ENCODE measurements around the gene MAPKAPK2.
"Not testable (repeated sequence)": the region's sequence is repeated elsewhere in the genome, so short reads cannot be mapped to it uniquely, and the experiment has no call there.

MAPKAPK2 gene

GRCh38 chr1:206684478-206685333, at the start of gene MAPKAPK2:
Gene MAPKAPK2, plus strand, starts transcription at chr1:206684905. Its CDS starts 325 bp downstream, at chr1:206685230.
- Histone ChIP-seq H3K36me3 (ENCODE audit: control insufficient read depth, insufficient read depth, low read length) (no peaks in the 10 kb centered on the region), H3K4me1 (ENCODE audit: control insufficient read depth, insufficient read depth, low read length) (peaks cover 29% of the 10 kb centered on the region), H3K9ac (ENCODE audit: low read length) (peak within 1 kb of the TSS; percentile 92), H3K4me3 (ENCODE audit: low read length) (peak within 1 kb of the TSS; percentile 62), H3K27me3 (ENCODE audit: control insufficient read depth, insufficient read depth, low read length) (no peaks in the 10 kb centered on the region), H3K9me3 (ENCODE audit: control insufficient read depth, low read length) (no peaks in the 10 kb centered on the region)

GRCh38 chr1:206635080-206635977, 49.4 kb upstream of the MAPKAPK2 start, which contains the start of gene DYRK3:
Gene DYRK3, plus strand, starts transcription at chr1:206635536. Its CDS starts 168 bp downstream, at chr1:206635704.
- Histone ChIP-seq H3K9me3 (ENCODE audit: control insufficient read depth, low read length) (no peaks in the 10 kb centered on the region), H3K27me3 (ENCODE audit: control insufficient read depth, insufficient read depth, low read length) (no peaks in the 10 kb centered on the region), H3K4me1 (ENCODE audit: control insufficient read depth, insufficient read depth, low read length) (peaks cover 15% of the 10 kb centered on the region), H3K9ac (ENCODE audit: low read length) (peak within 1 kb of the TSS; percentile 65), H3K4me3 (ENCODE audit: low read length) (peak within 1 kb of the TSS; percentile 62), H3K36me3 (ENCODE audit: control insufficient read depth, insufficient read depth, low read length) (no peaks in the 10 kb centered on the region)

GRCh38 chr1:206635978-206636345, 48.7 kb upstream of the MAPKAPK2 start:
- Histone ChIP-seq H3K9me3 (ENCODE audit: control insufficient read depth, low read length) (no peaks in the 10 kb centered on the region), H3K27me3 (ENCODE audit: control insufficient read depth, insufficient read depth, low read length) (no peaks in the 10 kb centered on the region), H3K4me1 (ENCODE audit: control insufficient read depth, insufficient read depth, low read length) (peaks cover 15% of the 10 kb centered on the region), H3K9ac (ENCODE audit: low read length) (peak overlapping the region; percentile 65), H3K36me3 (ENCODE audit: control insufficient read depth, insufficient read depth, low read length) (no peaks in the 10 kb centered on the region), H3K4me3 (ENCODE audit: low read length) (peak overlapping the region; percentile 62)

- H3K9ac ChIP-seq (ENCODE audit: low read length) = no peak overlapping the region
- no peaks in the 10 kb centered on the region for H3K27me3 ChIP-seq (ENCODE audit: control insufficient read depth, insufficient read depth, low read length)
- no peak overlapping the region for H3K4me3 ChIP-seq (ENCODE audit: low read length)
- H3K36me3 ChIP-seq (ENCODE audit: control insufficient read depth, insufficient read depth, low read length) = no peaks in the 10 kb centered on the region
- H3K9me3 ChIP-seq (ENCODE audit: control insufficient read depth, low read length) = no peaks in the 10 kb centered on the region
- H3K4me1 ChIP-seq (ENCODE audit: control insufficient read depth, insufficient read depth, low read length) = peaks cover 15% of the 10 kb centered on the region
Measured at GRCh38 chr1:206636671-206637070, 48.0 kb upstream of the MAPKAPK2 start.

DNA sequence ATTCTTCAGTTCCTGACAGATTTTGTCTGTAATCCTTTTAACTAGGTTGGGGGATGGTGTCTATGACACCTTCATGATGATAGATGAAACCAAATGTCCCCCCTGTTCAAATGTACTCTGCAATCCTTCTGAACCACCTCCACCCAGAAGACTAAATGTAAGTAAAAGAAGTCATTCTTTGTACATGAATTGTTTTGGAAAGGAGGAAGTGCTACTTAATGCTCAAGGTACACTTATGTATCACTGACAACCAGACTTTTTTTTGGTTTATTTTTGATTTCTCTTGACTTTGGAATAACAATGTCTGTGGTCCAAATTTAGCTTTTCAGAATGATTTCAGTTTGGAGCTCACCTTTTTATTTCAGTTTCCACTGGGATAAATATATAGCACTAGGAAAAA, 47.1 kb upstream of the MAPKAPK2 start:
- H3K27me3 ChIP-seq (ENCODE audit: control insufficient read depth, insufficient read depth, low read length) = no peaks in the 10 kb centered on the region
- H3K9ac ChIP-seq (ENCODE audit: low read length) = no peak overlapping the region
- no peaks in the 10 kb centered on the region for H3K9me3 ChIP-seq (ENCODE audit: control insufficient read depth, low read length)
- H3K36me3 ChIP-seq (ENCODE audit: control insufficient read depth, insufficient read depth, low read length) = no peaks in the 10 kb centered on the region
- H3K4me1 ChIP-seq (ENCODE audit: control insufficient read depth, insufficient read depth, low read length) = peaks cover 15% of the 10 kb centered on the region
- no peak overlapping the region for H3K4me3 ChIP-seq (ENCODE audit: low read length)

- not testable (repeated sequence) for H3K27me3 ChIP-seq (ENCODE audit: control insufficient read depth, insufficient read depth, low read length); H3K36me3 ChIP-seq (ENCODE audit: control insufficient read depth, insufficient read depth, low read length); H3K9ac ChIP-seq (ENCODE audit: low read length); H3K4me1 ChIP-seq (ENCODE audit: control insufficient read depth, insufficient read depth, low read length); H3K4me3 ChIP-seq (ENCODE audit: low read length); H3K9me3 ChIP-seq (ENCODE audit: control insufficient read depth, low read length)
Measured at GRCh38 chr1:206642074-206642473, 42.6 kb upstream of the MAPKAPK2 start.

DNA sequence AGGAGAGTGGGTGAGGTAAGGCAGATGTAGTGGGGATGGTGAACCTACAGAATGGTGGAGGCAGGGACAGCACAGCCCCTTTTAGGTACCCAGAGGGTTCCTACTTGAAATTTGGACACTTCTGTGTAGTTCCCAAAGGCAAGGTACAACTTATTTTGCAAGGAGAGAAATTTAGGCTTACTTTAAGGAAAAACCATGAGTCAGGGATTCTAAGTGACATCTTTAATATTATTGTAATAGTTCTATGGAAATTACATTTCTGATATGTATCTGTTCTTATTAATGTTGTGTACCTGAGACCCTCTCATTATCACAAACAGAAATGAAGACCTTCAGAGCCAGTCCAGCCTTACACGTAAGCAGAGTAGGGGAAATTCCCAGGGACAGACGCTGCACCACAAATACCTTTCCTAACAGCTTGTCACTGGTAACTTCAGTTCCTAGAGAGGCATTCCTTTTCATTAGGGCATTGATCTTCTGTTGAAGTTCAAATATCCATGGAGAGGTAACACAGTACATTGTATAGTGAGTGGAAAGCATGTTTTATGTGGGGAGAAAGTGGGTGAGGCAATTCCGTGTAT, 41.5 kb upstream of the MAPKAPK2 start:
- no peaks in the 10 kb centered on the region for H3K27me3 ChIP-seq (ENCODE audit: control insufficient read depth, insufficient read depth, low read length)
- H3K9me3 ChIP-seq (ENCODE audit: control insufficient read depth, low read length) = no peaks in the 10 kb centered on the region
- no peaks in the 10 kb centered on the region for H3K36me3 ChIP-seq (ENCODE audit: control insufficient read depth, insufficient read depth, low read length)
- no peak overlapping the region for H3K9ac ChIP-seq (ENCODE audit: low read length)
- no peaks in the 10 kb centered on the region for H3K4me1 ChIP-seq (ENCODE audit: control insufficient read depth, insufficient read depth, low read length)
- no peak overlapping the region for H3K4me3 ChIP-seq (ENCODE audit: low read length)

DNA sequence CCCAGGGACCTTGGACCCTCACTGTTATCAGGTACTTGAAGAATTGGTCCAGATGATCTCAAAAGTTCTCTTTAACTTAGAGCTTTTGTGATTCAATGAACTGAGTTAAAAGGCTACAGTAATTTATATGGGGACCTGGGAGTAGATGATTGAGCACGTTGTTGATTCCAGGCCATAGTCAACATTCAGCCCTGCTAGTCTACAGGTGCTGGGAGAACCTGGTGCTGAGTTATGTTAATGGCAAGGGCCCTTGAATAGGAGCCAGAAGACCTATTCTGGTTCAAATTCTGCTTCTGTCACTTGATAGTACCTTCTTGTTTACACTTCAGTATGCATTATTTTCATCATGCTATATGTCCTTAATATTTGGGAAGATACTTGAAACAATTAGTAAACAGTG, 38.2 kb upstream of the MAPKAPK2 start:
- Histone ChIP-seq H3K36me3 (ENCODE audit: control insufficient read depth, insufficient read depth, low read length) (no peaks in the 10 kb centered on the region), H3K27me3 (ENCODE audit: control insufficient read depth, insufficient read depth, low read length) (no peaks in the 10 kb centered on the region), H3K9me3 (ENCODE audit: control insufficient read depth, low read length) (no peaks in the 10 kb centered on the region), H3K9ac (ENCODE audit: low read length) (no peak overlapping the region), H3K4me1 (ENCODE audit: control insufficient read depth, insufficient read depth, low read length) (no peaks in the 10 kb centered on the region), H3K4me3 (ENCODE audit: low read length) (no peak overlapping the region)

GRCh38 chr1:206647224-206647623, 37.5 kb upstream of the MAPKAPK2 start:
- no peaks in the 10 kb centered on the region for H3K27me3 ChIP-seq (ENCODE audit: control insufficient read depth, insufficient read depth, low read length)
- no peaks in the 10 kb centered on the region for H3K9me3 ChIP-seq (ENCODE audit: control insufficient read depth, low read length)
- H3K36me3 ChIP-seq (ENCODE audit: control insufficient read depth, insufficient read depth, low read length) = no peaks in the 10 kb centered on the region
- H3K9ac ChIP-seq (ENCODE audit: low read length) = no peak overlapping the region
- no peak overlapping the region for H3K4me3 ChIP-seq (ENCODE audit: low read length)
- H3K4me1 ChIP-seq (ENCODE audit: control insufficient read depth, insufficient read depth, low read length) = no peaks in the 10 kb centered on the region

DNA sequence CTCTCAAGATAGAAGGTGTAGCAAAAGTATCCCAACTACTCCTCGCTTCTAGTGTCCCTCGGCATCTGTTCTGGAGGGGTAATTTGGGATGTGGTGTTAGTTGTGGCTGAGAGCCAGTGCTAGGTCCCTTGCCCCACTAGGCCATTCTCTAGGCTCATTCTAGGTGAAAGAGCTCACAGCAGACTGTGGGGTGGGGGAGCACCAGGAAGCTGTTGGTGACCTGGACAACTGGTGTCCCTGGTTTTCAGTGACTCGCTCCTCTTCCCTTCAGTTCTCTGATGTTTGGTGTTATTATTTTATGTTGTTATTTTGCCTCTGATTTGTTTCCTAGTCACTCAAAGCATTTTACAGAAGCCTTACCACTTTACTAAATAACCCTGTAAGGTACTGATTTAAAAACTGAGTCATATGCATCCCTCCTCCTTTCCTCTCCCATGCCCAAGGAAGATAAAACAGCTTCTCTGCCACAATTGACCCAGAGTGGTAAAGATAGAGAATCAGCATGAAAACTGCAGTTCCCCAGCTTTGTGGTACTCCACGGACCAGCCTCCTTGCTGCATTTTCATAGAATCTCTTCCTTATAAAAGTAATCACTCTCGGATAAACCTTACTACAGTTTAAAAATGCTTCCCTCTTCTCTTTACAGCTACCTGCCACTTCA, 35.3 kb upstream of the MAPKAPK2 start:
- Histone ChIP-seq H3K9me3 (ENCODE audit: control insufficient read depth, low read length) (no peaks in the 10 kb centered on the region), H3K27me3 (ENCODE audit: control insufficient read depth, insufficient read depth, low read length) (no peaks in the 10 kb centered on the region), H3K4me3 (ENCODE audit: low read length) (no peak overlapping the region), H3K36me3 (ENCODE audit: control insufficient read depth, insufficient read depth, low read length) (no peaks in the 10 kb centered on the region), H3K4me1 (ENCODE audit: control insufficient read depth, insufficient read depth, low read length) (no peaks in the 10 kb centered on the region), H3K9ac (ENCODE audit: low read length) (no peak overlapping the region)

DNA sequence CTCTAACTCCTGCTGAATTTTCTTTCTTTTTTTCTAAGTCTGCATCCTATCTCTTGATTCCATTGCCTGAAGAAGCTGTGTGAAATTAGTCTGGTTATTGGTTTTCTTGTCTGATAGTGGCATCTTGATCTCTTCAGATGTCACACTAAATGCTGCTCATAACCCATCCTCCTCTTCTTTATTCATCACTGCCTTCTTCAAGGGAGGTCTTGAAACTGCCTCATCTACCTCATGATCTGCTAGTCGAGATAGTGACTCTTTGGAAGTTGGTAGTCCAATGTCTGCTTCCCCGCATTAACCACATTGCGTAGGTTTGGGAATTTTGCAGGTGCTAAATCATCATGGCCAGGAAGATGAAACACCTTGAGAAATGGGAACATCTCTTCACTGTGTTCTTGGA, 33.7 kb upstream of the MAPKAPK2 start:
- Histone ChIP-seq H3K9me3 (ENCODE audit: control insufficient read depth, low read length) (no peaks in the 10 kb centered on the region), H3K9ac (ENCODE audit: low read length) (no peak overlapping the region), H3K4me3 (ENCODE audit: low read length) (no peak overlapping the region), H3K4me1 (ENCODE audit: control insufficient read depth, insufficient read depth, low read length) (no peaks in the 10 kb centered on the region), H3K36me3 (ENCODE audit: control insufficient read depth, insufficient read depth, low read length) (no peaks in the 10 kb centered on the region), H3K27me3 (ENCODE audit: control insufficient read depth, insufficient read depth, low read length) (no peaks in the 10 kb centered on the region)
